A549 (cell line): ENCODE measurements around the gene CABP1. TPM values are rescaled to one million over a fixed set of nuclear protein-coding genes. Genes with fewer than 3 reads are reported as not detected.

Experiments used
- ATAC-seq, 2 experiments: fragments of 200-7000 bp in 1 of 2; fragments of >200 bp in 1 of 2; cut with Nextera tagmentation in 1 of 2; cut with Tn5 transposase in 1 of 2; 3 replicates each; pipeline versions ENCODE4 v1.8.0 to v1.9.1; 2018 to 2020; ENCODE audit warnings: mild to moderate bottlenecking in 1 of 2, moderate library complexity in 1 of 2
- CTCF ChIA-PET: fragments of 300-600 bp; sonication (Branson Sonifier 250); formaldehyde crosslinking; extraction: SDS; loops from one replicate; lab custom pipeline; 2021; ENCODE audit warnings: antibody characterized with exemption, inconsistent platforms; lab: Yijun Ruan, JAX
- POLR2A ChIA-PET: fragments of 350-600 bp; formaldehyde crosslinking; extraction: SDS; loops from one replicate; lab custom pipeline; 2021; ENCODE audit warnings: antibody characterized with exemption, inconsistent platforms; lab: Yijun Ruan, JAX
- DNase-seq, 2 experiments: peaks; one replicate each; pipeline versions ENCODE4 v3.0.0 to v3.0.0-alpha.2; 2011 to 2016; ENCODE audit warnings: low read depth in 1 of 2, low spot score in 1 of 2
- FAIRE-seq: peaks from 2 replicates; lab custom pipeline; 2011; peaks lifted over from hg19 to GRCh38; lab: Jason Lieb, UNC
- H3K27ac ChIP-seq, 2 experiments: fragments of >200 bp; sonication (Bioruptor Twin); formaldehyde crosslinking; 3 replicates each; pipeline ENCODE4 v1.5.1; 2016 to 2017
- H3K4me1 ChIP-seq: fragments of >200 bp; sonication (Bioruptor Twin); formaldehyde crosslinking; 3 replicates; pipeline ENCODE4 v1.6.1; 2016
- H3K4me2 ChIP-seq: fragments of >200 bp; sonication (Bioruptor Twin); formaldehyde crosslinking; 3 replicates; pipeline ENCODE4 v1.6.1; 2016
- H3K4me3 ChIP-seq: fragments of >200 bp; sonication (Bioruptor Twin); formaldehyde crosslinking; 3 replicates; pipeline ENCODE4 v1.5.1; 2016
- H3K9me3 ChIP-seq: fragments of >200 bp; sonication (Bioruptor Twin); formaldehyde crosslinking; 3 replicates; pipeline ENCODE4 v1.6.1; 2016
- CEBPB ChIP-seq, 2 experiments: fragments of >200 bp in 1 of 2; sonication (Bioruptor Twin) in 1 of 2; formaldehyde crosslinking in 1 of 2; IDR thresholded peaks; 2 replicates each; pipeline ENCODE4 v1.6.1; 2012 to 2016
- CHD2 ChIP-seq: fragments of 150-350 bp; IDR thresholded peaks from 2 replicates; pipeline ENCODE4 v1.6.1; 2014; ENCODE audit warnings: low read length; ENCODE audit not compliant: partially characterized antibody
- EP300 ChIP-seq, 2 experiments: fragments of >200 bp; sonication (Bioruptor Twin); formaldehyde crosslinking; IDR thresholded peaks; 2 replicates in 1 of 2; 3 replicates in 1 of 2; pipeline ENCODE4 v1.6.1; 2016 to 2017
- FOSB ChIP-seq: fragments of 250-450 bp; sonication (Bioruptor Pico); IDR thresholded peaks from 2 replicates; pipeline ENCODE4 v1.5.0; 2020; ENCODE audit warnings: mild to moderate bottlenecking, moderate library complexity
- HDAC2 ChIP-seq: fragments of 200-600 bp; sonication (generic); IDR thresholded peaks from 2 replicates; pipeline ENCODE4 v1.6.1; 2016
- HOXB13 ChIP-seq: fragments of 250-450 bp; sonication (Bioruptor Pico); IDR thresholded peaks from 2 replicates; pipeline ENCODE4 v1.5.0; 2020; ENCODE audit warnings: low read depth, mild to moderate bottlenecking, moderate library complexity
- HOXB5 ChIP-seq: fragments of 250-450 bp; sonication (Bioruptor Pico); IDR thresholded peaks from 2 replicates; pipeline ENCODE4 v1.5.0; 2020; ENCODE audit warnings: mild to moderate bottlenecking, moderate library complexity
- JUNB ChIP-seq: fragments of >200 bp; sonication (Bioruptor Twin); formaldehyde crosslinking; IDR thresholded peaks from 2 replicates; pipeline ENCODE4 v1.6.1; 2016
- KDM5A ChIP-seq: fragments of 200-600 bp; sonication (generic); IDR thresholded peaks from 2 replicates; pipeline ENCODE4 v1.6.1; 2016; ENCODE audit warnings: antibody characterized with exemption, mild to moderate bottlenecking
- MAFK ChIP-seq: fragments of 450-650 bp; IDR thresholded peaks from 2 replicates; pipeline ENCODE4 v1.6.1; 2014; ENCODE audit not compliant: partially characterized antibody
- MAZ ChIP-seq: fragments of 150-350 bp; IDR thresholded peaks from 2 replicates; pipeline ENCODE4 v1.6.1; 2014; ENCODE audit warnings: antibody characterized with exemption, low read depth, low read length, borderline replicate concordance
- NFE2L2 ChIP-seq: fragments of 150-350 bp; conservative IDR thresholded peaks from 2 replicates; pipeline ENCODE4 v1.6.1; 2014; ENCODE audit warnings: low read length
- NPAS2 ChIP-seq: fragments of 250-450 bp; sonication (Bioruptor Pico); IDR thresholded peaks from 2 replicates; pipeline ENCODE4 v1.8.0; 2022; ENCODE audit warnings: mild to moderate bottlenecking, moderate library complexity, borderline replicate concordance
- POLR2AphosphoS2 ChIP-seq: conservative IDR thresholded peaks from 2 replicates; pipeline ENCODE4 v1.6.1; 2012; ENCODE audit warnings: low read length, improper control_type of control experiment, inconsistent platforms
- SMC3 ChIP-seq: fragments of >200 bp; sonication (Bioruptor Twin); formaldehyde crosslinking; IDR thresholded peaks from 3 replicates; pipeline ENCODE4 v1.6.1; 2018; ENCODE audit warnings: inconsistent platforms
- TFCP2L1 ChIP-seq: fragments of 250-450 bp; sonication (Bioruptor Pico); IDR thresholded peaks from 2 replicates; pipeline ENCODE4 v1.5.0; 2021; ENCODE audit warnings: mild to moderate bottlenecking
- ZNF302 ChIP-seq: fragments of 250-450 bp; sonication (Bioruptor Pico); IDR thresholded peaks from 2 replicates; pipeline ENCODE4 v1.9.0; 2021; ENCODE audit warnings: inconsistent platforms, mild to moderate bottlenecking, moderate library complexity
- ZSCAN20 ChIP-seq: fragments of 250-450 bp; sonication (Bioruptor Pico); IDR thresholded peaks from 2 replicates; pipeline ENCODE4 v1.8.0; 2022; ENCODE audit warnings: mild to moderate bottlenecking, moderate library complexity
- WGBS: methylation state at CpG from one replicate; pipeline ENCODE4 v1.1.6; 2017; ENCODE audit errors: missing lambda C conversion rate; 5-methylcytosine and 5-hydroxymethylcytosine counted together
- polyA plus RNA-seq, 4 experiments: library from polyadenylated mRNA; depleted of rRNA in 3 of 4; stranded (reverse); fragments of >200 nt; fragmentation: RNase III in 1 of 4; extraction: RNeasy Plus Mini Kit Qiagen cat#74134 plus additional on column Dnase treatment in 1 of 4; gene quantifications; 2 replicates in 3 of 4; 3 replicates in 1 of 4; pipeline ENCODE4 v1.2.3, GENCODE V29; 2011 to 2017
- TF ChIP-seq, protein P1 (sequence below): fragments of >200 bp; sonication (Bioruptor Twin); formaldehyde crosslinking; IDR thresholded peaks from 3 replicates; pipeline ENCODE4 v1.5.1; 2016
- TF ChIP-seq, protein P2 (sequence below): fragments of 250-450 bp; sonication (Bioruptor Pico); IDR thresholded peaks from 2 replicates; pipeline ENCODE4 v1.5.0; 2021; ENCODE audit warnings: mild to moderate bottlenecking, moderate library complexity, borderline replicate concordance
- TF ChIP-seq, protein P3 (sequence below): fragments of 450-650 bp; IDR thresholded peaks from 2 replicates; pipeline ENCODE4 v1.6.1; 2014; ENCODE audit warnings: antibody characterized with exemption
- TF ChIP-seq, protein P4 (sequence below): fragments of >200 bp; sonication (Bioruptor Twin); formaldehyde crosslinking; IDR thresholded peaks from 3 replicates; pipeline ENCODE4 v1.6.1; 2016
- TF ChIP-seq, protein P5 (sequence below): fragments of >200 bp; sonication (Bioruptor Twin); formaldehyde crosslinking; IDR thresholded peaks from 2 replicates; pipeline ENCODE4 v1.6.1; 2016
- TF ChIP-seq, protein P6 (sequence below): fragments of 250-450 bp; sonication (Bioruptor Pico); IDR thresholded peaks from 2 replicates; pipeline ENCODE4 v1.5.0; 2020; ENCODE audit warnings: low read depth, mild to moderate bottlenecking, moderate library complexity

Gene CABP1
- polyA plus RNA-seq, 2 of the 4 experiments (the other 2 are of a cell fraction), result 0.15 to 0.22 TPM

DNA sequence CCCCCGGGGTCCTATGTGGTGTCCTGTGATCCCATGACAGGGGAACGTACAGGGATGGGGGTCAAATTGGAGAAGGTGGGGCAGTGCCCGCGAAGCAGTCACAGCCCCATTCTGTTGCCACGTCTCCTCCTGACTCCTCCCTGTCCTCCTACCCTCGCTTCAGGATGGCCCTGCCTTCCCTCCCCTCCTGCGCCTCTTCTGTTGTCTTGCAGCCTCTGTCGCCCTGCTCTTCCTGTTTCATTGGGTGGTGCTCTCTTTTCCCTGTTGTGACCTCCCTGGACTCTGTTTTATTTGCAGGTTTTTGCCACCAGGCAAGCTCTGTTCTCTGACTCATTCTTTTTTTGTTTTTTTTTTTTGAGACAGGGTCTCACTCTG lies 18.7 kb downstream of the CABP1 start:
- TF ChIP-seq, protein P1, sequence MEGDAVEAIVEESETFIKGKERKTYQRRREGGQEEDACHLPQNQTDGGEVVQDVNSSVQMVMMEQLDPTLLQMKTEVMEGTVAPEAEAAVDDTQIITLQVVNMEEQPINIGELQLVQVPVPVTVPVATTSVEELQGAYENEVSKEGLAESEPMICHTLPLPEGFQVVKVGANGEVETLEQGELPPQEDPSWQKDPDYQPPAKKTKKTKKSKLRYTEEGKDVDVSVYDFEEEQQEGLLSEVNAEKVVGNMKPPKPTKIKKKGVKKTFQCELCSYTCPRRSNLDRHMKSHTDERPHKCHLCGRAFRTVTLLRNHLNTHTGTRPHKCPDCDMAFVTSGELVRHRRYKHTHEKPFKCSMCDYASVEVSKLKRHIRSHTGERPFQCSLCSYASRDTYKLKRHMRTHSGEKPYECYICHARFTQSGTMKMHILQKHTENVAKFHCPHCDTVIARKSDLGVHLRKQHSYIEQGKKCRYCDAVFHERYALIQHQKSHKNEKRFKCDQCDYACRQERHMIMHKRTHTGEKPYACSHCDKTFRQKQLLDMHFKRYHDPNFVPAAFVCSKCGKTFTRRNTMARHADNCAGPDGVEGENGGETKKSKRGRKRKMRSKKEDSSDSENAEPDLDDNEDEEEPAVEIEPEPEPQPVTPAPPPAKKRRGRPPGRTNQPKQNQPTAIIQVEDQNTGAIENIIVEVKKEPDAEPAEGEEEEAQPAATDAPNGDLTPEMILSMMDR, result no peak
- TF ChIP-seq POLR2AphosphoS2 (no peak), SMC3 (no peak), ZSCAN20 (CRISPR knock-in tag) (no peak), HOXB13 (no peak)
- TF ChIP-seq, protein P2, sequence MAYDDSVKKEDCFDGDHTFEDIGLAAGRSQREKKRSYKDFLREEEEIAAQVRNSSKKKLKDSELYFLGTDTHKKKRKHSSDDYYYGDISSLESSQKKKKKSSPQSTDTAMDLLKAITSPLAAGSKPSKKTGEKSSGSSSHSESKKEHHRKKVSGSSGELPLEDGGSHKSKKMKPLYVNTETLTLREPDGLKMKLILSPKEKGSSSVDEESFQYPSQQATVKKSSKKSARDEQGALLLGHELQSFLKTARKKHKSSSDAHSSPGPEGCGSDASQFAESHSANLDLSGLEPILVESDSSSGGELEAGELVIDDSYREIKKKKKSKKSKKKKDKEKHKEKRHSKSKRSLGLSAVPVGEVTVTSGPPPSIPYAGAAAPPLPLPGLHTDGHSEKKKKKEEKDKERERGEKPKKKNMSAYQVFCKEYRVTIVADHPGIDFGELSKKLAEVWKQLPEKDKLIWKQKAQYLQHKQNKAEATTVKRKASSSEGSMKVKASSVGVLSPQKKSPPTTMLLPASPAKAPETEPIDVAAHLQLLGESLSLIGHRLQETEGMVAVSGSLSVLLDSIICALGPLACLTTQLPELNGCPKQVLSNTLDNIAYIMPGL (CRISPR knock-in tag), result no peak
- TF ChIP-seq, protein P3, sequence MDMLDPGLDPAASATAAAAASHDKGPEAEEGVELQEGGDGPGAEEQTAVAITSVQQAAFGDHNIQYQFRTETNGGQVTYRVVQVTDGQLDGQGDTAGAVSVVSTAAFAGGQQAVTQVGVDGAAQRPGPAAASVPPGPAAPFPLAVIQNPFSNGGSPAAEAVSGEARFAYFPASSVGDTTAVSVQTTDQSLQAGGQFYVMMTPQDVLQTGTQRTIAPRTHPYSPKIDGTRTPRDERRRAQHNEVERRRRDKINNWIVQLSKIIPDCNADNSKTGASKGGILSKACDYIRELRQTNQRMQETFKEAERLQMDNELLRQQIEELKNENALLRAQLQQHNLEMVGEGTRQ, result no peak
- FAIRE-seq (no peak), ATAC-seq (no peak), DNase-seq (no peak)
- H3K27ac ChIP-seq, result no peak overlapping the region
- POLR2A ChIA-PET, result no interaction called here
- H3K9me3 ChIP-seq, result no peaks in the 10 kb centered on the region
- 61% methylated on average over 8 of the region's 8 CpGs for WGBS
- no peak overlapping the region for H3K4me2 ChIP-seq
- no peaks in the 10 kb centered on the region for H3K4me1 ChIP-seq
- H3K4me3 ChIP-seq, result no peak overlapping the region
- CTCF ChIA-PET, result interaction anchor here (1.2 to 4.9 kb wide), 5 partner anchors 8 to 75 kb away, joined by 3 to 95 read pairs (median 4); no protein-coding TSS in a partner anchor

DNA sequence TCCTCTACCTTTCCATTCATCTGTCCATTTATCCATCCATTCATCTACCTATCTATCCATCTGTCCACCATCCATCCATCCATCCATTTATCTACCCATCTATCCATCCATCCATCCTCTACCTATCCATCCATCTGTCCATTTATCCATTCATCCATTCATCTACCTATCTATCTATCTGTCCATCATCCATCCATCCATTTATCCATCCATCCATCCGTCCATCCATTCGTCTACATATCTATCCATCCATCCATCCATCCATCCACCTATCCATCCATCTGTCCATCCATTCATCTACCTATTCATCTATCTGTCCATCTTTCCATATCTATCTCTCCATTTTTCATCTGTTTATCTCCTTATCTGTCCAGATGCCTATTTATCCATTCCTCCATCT lies 21.0 kb downstream of the CABP1 start:
- no peak for FAIRE-seq
- H3K9me3 ChIP-seq, result no peaks in the 10 kb centered on the region
- no peak overlapping the region for H3K4me3 ChIP-seq
- H3K4me1 ChIP-seq, result no peaks in the 10 kb centered on the region
- no peak overlapping the region for H3K27ac ChIP-seq
- no peak overlapping the region for H3K4me2 ChIP-seq
- WGBS, result 11% methylated on average over 2 of the region's 2 CpGs
- DNase-seq, result no peak
- ATAC-seq, result no peak
- TF ChIP-seq NPAS2 (CRISPR knock-in tag) (no peak), ZNF302 (CRISPR knock-in tag) (no peak), HOXB13 (no peak), HDAC2 (no peak), EP300 (IDR thresholded peaks at IDR 0.05) (no peak), MAFK (no peak), POLR2AphosphoS2 (no peak), HOXB5 (CRISPR knock-in tag) (no peak), KDM5A (no peak), NFE2L2 (no peak), MAZ (no peak), FOSB (CRISPR knock-in tag) (no peak), CEBPB (IDR thresholded peaks at IDR 0.05) (no peak), TFCP2L1 (CRISPR knock-in tag) (no peak), CHD2 (no peak), JUNB (no peak)
- TF ChIP-seq, protein P4, sequence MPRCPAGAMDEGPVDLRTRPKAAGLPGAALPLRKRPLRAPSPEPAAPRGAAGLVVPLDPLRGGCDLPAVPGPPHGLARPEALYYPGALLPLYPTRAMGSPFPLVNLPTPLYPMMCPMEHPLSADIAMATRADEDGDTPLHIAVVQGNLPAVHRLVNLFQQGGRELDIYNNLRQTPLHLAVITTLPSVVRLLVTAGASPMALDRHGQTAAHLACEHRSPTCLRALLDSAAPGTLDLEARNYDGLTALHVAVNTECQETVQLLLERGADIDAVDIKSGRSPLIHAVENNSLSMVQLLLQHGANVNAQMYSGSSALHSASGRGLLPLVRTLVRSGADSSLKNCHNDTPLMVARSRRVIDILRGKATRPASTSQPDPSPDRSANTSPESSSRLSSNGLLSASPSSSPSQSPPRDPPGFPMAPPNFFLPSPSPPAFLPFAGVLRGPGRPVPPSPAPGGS, result no peak
- TF ChIP-seq, protein P5, sequence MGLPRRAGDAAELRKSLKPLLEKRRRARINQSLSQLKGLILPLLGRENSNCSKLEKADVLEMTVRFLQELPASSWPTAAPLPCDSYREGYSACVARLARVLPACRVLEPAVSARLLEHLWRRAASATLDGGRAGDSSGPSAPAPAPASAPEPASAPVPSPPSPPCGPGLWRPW, result no peak
- TF ChIP-seq, protein P6, sequence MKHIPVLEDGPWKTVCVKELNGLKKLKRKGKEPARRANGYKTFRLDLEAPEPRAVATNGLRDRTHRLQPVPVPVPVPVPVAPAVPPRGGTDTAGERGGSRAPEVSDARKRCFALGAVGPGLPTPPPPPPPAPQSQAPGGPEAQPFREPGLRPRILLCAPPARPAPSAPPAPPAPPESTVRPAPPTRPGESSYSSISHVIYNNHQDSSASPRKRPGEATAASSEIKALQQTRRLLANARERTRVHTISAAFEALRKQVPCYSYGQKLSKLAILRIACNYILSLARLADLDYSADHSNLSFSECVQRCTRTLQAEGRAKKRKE, result no peak
- POLR2A ChIA-PET, result no interaction called here
- CTCF ChIA-PET, result interaction anchor here (1.0 to 4.9 kb wide), 3 partner anchors 13 to 48 kb away, joined by 3 to 95 read pairs (median 4); no protein-coding TSS in a partner anchor
